Activated T-helper 1 cell treated with Interleukin-2 at 50 U/mL for 16 hours (primary cell): ENCODE measurements around the gene PIP5K1B.

Source experiments
- DNase-seq: peaks from one replicate; pipeline ENCODE4 v3.0.0-alpha.2; 2020; ENCODE audit warnings: low read depth

The PIP5K1B gene

GRCh38 chr9:68775003-68775730, 70.1 kb downstream of the PIP5K1B start:
- DNase-seq, result no peak

- DNase-seq, result no peak
These were observed 72.2 kb downstream of the PIP5K1B start for GRCh38 chr9:68777070-68777763.

- no peak for DNase-seq
These were observed 73.6 kb downstream of the PIP5K1B start for GRCh38 chr9:68778635-68779034.

- DNase-seq, result peak; percentile 90
These were observed 74.7 kb downstream of the PIP5K1B start for GRCh38 chr9:68779558-68780379.

GRCh38 chr9:68780380-68780712, 75.3 kb downstream of the PIP5K1B start:
- no peak for DNase-seq

- DNase-seq, result no peak
These were observed 75.7 kb downstream of the PIP5K1B start for GRCh38 chr9:68780720-68781119.

- DNase-seq, result no peak
These were observed 76.9 kb downstream of the PIP5K1B start for GRCh38 chr9:68781928-68782327.

- DNase-seq, result no peak
These were observed 77.5 kb downstream of the PIP5K1B start for GRCh38 chr9:68782546-68782945.

GRCh38 chr9:68785965-68786364, 80.9 kb downstream of the PIP5K1B start:
- no peak for DNase-seq

GRCh38 chr9:68791169-68791568, 86.1 kb downstream of the PIP5K1B start:
- no peak for DNase-seq

GRCh38 chr9:68793605-68794343, 88.7 kb downstream of the PIP5K1B start:
- no peak for DNase-seq

GRCh38 chr9:68794898-68795297, 89.9 kb downstream of the PIP5K1B start:
- no peak for DNase-seq

- DNase-seq, result no peak
These were observed 90.4 kb downstream of the PIP5K1B start for GRCh38 chr9:68795411-68795810.

- DNase-seq, result no peak
These were observed 92.1 kb downstream of the PIP5K1B start for GRCh38 chr9:68797116-68797515.

GRCh38 chr9:68798423-68798822, 93.4 kb downstream of the PIP5K1B start:
- no peak for DNase-seq

GRCh38 chr9:68800836-68801235, 95.8 kb downstream of the PIP5K1B start:
- no peak for DNase-seq

GRCh38 chr9:68802525-68803015, 97.5 kb downstream of the PIP5K1B start:
- no peak for DNase-seq

- no peak for DNase-seq
These were observed 100.2 kb downstream of the PIP5K1B start for GRCh38 chr9:68804911-68805889.

GRCh38 chr9:68805890-68806517, 101.0 kb downstream of the PIP5K1B start:
- DNase-seq, result no peak

- no peak for DNase-seq
These were observed 103.4 kb downstream of the PIP5K1B start for GRCh38 chr9:68808338-68808890.
